Fibroblast of the aortic adventitia (primary cell): Measurements from ENCODE around the gene ARHGEF19. TPM values are rescaled to one million over a fixed set of nuclear protein-coding genes. Genes with fewer than 3 reads are reported as not detected.
A peak's percentile ranks its signal among the peaks of the same experiment; 100 is the strongest.

Experiments used
- DNase-seq: peaks from one replicate; pipeline ENCODE4 v3.0.0-alpha.2; 2010; ENCODE audit warnings: low read depth
- H3K4me3 ChIP-seq: 2 replicates; pipeline ENCODE4 v1.5.1; 2011; ENCODE audit warnings: low read depth, mild to moderate bottlenecking, control low read depth, low read length, moderate library complexity
- total RNA-seq: library from RNA; depleted of rRNA; stranded (reverse); fragments of >200 nt; gene quantifications from 2 replicates; pipeline ENCODE4 v1.2.3, GENCODE V29; 2012; ENCODE audit warnings: low replicate concordance
- TF ChIP-seq, protein P1 (sequence below): IDR thresholded peaks from 2 replicates; pipeline ENCODE4 v1.5.1; 2011; ENCODE audit warnings: mild to moderate bottlenecking, low read length, control low read depth, inconsistent platforms; ENCODE audit not compliant: insufficient read depth

ARHGEF19 gene
- total RNA-seq, 1 donor: 2.8 TPM

GRCh38 chr1:16207318-16208269 lies 4.9 kb downstream of the ARHGEF19 start:
- TF ChIP-seq, protein P1, sequence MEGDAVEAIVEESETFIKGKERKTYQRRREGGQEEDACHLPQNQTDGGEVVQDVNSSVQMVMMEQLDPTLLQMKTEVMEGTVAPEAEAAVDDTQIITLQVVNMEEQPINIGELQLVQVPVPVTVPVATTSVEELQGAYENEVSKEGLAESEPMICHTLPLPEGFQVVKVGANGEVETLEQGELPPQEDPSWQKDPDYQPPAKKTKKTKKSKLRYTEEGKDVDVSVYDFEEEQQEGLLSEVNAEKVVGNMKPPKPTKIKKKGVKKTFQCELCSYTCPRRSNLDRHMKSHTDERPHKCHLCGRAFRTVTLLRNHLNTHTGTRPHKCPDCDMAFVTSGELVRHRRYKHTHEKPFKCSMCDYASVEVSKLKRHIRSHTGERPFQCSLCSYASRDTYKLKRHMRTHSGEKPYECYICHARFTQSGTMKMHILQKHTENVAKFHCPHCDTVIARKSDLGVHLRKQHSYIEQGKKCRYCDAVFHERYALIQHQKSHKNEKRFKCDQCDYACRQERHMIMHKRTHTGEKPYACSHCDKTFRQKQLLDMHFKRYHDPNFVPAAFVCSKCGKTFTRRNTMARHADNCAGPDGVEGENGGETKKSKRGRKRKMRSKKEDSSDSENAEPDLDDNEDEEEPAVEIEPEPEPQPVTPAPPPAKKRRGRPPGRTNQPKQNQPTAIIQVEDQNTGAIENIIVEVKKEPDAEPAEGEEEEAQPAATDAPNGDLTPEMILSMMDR: no peak
- DNase-seq: no peak
- H3K4me3 ChIP-seq: peak overlapping the region; percentile 59

DNA sequence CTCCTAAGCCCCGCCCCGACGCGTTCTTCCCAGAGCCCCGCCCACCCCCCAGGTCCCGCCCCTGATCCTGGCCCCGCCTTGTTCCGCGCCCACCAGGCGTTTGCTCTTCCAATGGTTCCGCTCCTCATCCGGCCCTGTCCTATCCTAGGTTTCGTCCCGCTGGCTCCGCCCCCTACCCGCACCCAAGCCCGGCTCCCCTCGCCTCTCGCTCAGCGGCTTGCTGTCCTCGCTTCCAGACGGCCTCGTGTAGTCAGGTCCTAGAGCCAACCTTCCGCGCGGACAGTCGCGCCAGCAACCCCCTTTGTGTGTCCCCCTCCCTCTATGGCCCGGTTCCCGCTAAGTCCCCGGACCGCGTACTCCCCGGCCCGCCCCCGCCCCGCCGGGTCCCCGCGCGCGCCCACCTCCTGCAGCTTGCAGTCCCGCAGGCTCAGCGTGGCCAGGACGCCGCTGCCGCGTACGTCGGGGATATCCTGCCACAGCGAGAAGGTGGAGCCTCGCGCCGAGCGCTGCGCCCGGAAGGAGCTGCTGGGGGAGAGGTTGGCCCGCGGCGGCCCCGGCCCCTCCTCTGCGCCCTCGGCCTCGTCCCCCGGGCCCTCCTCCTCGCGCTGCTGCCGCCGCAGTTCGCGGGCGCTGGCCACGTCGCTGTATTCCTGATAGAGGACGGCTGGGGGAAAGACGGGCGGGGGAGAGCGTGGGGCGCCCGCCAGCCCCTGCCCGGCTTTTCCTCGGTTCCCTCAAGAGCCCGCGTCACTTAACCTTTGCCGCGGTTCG lies 5.7 kb downstream of the ARHGEF19 start:
- H3K4me3 ChIP-seq: peak overlapping the region; percentile 68
- TF ChIP-seq, protein P1: no peak
- DNase-seq: peak; percentile 98

- no peak for DNase-seq
- TF ChIP-seq, protein P1: no peak
- peak overlapping the region; percentile 68 for H3K4me3 ChIP-seq
These were observed 6.4 kb downstream of the ARHGEF19 start for GRCh38 chr1:16205891-16206546.

- TF ChIP-seq, protein P1: no peak
- no peak for DNase-seq
- H3K4me3 ChIP-seq: no peak overlapping the region
These were observed 7.1 kb downstream of the ARHGEF19 start for GRCh38 chr1:16205334-16205671.

- no peak for DNase-seq
- TF ChIP-seq, protein P1: peak; percentile 36
- H3K4me3 ChIP-seq: no peak overlapping the region
These were observed 7.7 kb downstream of the ARHGEF19 start for GRCh38 chr1:16204634-16205333.

- DNase-seq: no peak
- TF ChIP-seq, protein P1: no peak
These were observed 8.2 kb downstream of the ARHGEF19 start for GRCh38 chr1:16204216-16204615.

More at GRCh38 chr1:16204216-16204615, 8.2 kb downstream of the ARHGEF19 start:
- no peak overlapping the region for H3K4me3 ChIP-seq
